GM21381 (cell line): ENCODE results near the gene TAOK1.
A peak's percentile ranks its signal among the peaks of the same experiment; 100 is the strongest.

Experiments used
- ATAC-seq: cut with Tn5 transposase; IDR thresholded peaks from one replicate; pipeline ENCODE4 v1.9.1; 2021; ENCODE audit warnings: mild to moderate bottlenecking, moderate library complexity; ENCODE audit not compliant: unreplicated experiment

Gene TAOK1

GRCh38 chr17:29579866-29580771, 190.0 kb downstream of the TAOK1 start:
- peak; percentile 82 for ATAC-seq

GRCh38 chr17:29581583-29582253, 191.6 kb downstream of the TAOK1 start:
- ATAC-seq = no peak

GRCh38 chr17:29582254-29582765, 192.1 kb downstream of the TAOK1 start:
- no peak for ATAC-seq

GRCh38 chr17:29582772-29583171, 192.6 kb downstream of the TAOK1 start:
- ATAC-seq = no peak

- no peak for ATAC-seq
These were observed 193.4 kb downstream of the TAOK1 start for GRCh38 chr17:29583324-29584248.

GRCh38 chr17:29584452-29585079, 194.4 kb downstream of the TAOK1 start:
- ATAC-seq = no peak

GRCh38 chr17:29585080-29585751, 195.1 kb downstream of the TAOK1 start:
- no peak for ATAC-seq

GRCh38 chr17:29586676-29587469, 196.7 kb downstream of the TAOK1 start:
- ATAC-seq = no peak

- no peak for ATAC-seq
These were observed 197.4 kb downstream of the TAOK1 start for GRCh38 chr17:29587591-29587990.

GRCh38 chr17:29588017-29588561, 197.9 kb downstream of the TAOK1 start:
- no peak for ATAC-seq

- peak; percentile 15 for ATAC-seq
These were observed 198.6 kb downstream of the TAOK1 start for GRCh38 chr17:29588562-29589411.

- peak; percentile 54 for ATAC-seq
These were observed 199.6 kb downstream of the TAOK1 start, which contains the start of gene GIT1 for GRCh38 chr17:29589524-29590410. Gene GIT1 (minus strand): TSS chr17:29589648. CDS start chr17:29589378, 270 bp downstream.

- no peak for ATAC-seq
These were observed 200.4 kb downstream of the TAOK1 start for GRCh38 chr17:29590411-29591145.

- no peak for ATAC-seq
These were observed 201.1 kb downstream of the TAOK1 start for GRCh38 chr17:29591146-29591736.

GRCh38 chr17:29591737-29592608, 201.8 kb downstream of the TAOK1 start:
- ATAC-seq = no peak
